HCT116 (cell line): Measurements from ENCODE around the gene ZNF143.

Experiments
- CEBPB ChIP-seq: IDR thresholded peaks from 2 replicates; pipeline ENCODE4 v1.6.1; 2012; ENCODE audit warnings: low read depth
- FOSL1 ChIP-seq: IDR thresholded peaks from 2 replicates; pipeline ENCODE4 v1.6.1; 2012; ENCODE audit warnings: low read depth
- RAD21 ChIP-seq: IDR thresholded peaks from 2 replicates; pipeline ENCODE4 v1.6.1; 2012; ENCODE audit warnings: low read depth, mild to moderate bottlenecking
- TCF7L2 ChIP-seq: IDR thresholded peaks from 2 replicates; pipeline ENCODE4 v1.7.0; 2011; ENCODE audit warnings: borderline replicate concordance, inconsistent platforms; ENCODE audit not compliant: insufficient read depth, insufficient read length; ENCODE audit errors: extremely low read depth
- YY1 ChIP-seq: IDR thresholded peaks from 2 replicates; pipeline ENCODE4 v1.6.1; 2011; ENCODE audit warnings: low read length, low read depth, moderate library complexity, mild to moderate bottlenecking; ENCODE audit not compliant: insufficient replicate concordance; ENCODE audit errors: extremely low read depth
- TF ChIP-seq, protein P1 (sequence below), 3 experiments: fragments of 200-600 bp in 1 of 3; sonication (generic) in 1 of 3; IDR thresholded peaks in 2 of 3; conservative IDR thresholded peaks in 1 of 3; 2 replicates each; pipeline ENCODE4 v1.5.1; 2012 to 2017; ENCODE audit warnings: low read depth in 2 of 3, low read length in 2 of 3, antibody characterized with exemption in 1 of 3, borderline replicate concordance in 1 of 3, control low read depth in 1 of 3, mild to moderate bottlenecking in 1 of 3, mixed read lengths in 1 of 3, mixed run types in 1 of 3, moderate library complexity in 1 of 3; ENCODE audit not compliant: insufficient read depth in 1 of 3

DNA sequence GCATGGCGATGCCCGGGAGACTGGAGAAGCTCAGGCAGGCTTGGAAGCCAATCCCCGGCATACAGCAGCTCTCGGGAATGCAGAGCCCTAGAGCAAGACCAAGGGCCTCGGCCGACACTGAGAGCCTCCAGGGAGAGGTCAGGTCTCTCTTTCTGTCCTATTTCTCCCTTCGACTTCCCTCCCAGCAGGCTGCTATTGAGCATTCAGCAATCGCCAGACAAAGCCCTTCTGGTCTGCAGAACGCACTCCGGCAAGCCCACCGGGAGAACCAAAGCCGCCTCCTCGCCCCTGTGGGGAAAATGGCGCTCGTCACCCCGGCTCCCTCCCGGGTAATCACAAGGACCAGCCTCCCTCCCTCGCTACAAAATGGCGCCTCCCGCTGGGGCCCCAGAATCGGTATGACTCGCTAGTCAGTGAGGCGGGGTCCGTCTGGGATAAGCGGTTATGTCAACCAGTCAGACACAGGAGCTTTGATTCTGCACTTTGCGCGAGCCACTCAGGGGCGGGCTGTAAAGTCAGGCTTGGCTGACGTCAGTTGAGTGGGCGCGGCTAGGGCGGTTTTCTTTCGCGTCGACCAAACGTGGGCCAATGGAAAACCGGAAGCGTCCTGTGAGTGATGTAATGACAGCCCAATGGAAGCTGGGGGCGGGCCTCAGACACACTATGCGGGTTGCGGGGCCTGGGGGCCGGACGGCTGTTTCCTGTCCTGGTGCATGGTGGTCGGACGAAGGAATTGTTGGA lies at the start of gene ZNF143:
- TF ChIP-seq TCF7L2 (peak; percentile 64), YY1 (peak; percentile 98), CEBPB (no peak), RAD21 (no peak), FOSL1 (no peak)
- TF ChIP-seq, protein P1, sequence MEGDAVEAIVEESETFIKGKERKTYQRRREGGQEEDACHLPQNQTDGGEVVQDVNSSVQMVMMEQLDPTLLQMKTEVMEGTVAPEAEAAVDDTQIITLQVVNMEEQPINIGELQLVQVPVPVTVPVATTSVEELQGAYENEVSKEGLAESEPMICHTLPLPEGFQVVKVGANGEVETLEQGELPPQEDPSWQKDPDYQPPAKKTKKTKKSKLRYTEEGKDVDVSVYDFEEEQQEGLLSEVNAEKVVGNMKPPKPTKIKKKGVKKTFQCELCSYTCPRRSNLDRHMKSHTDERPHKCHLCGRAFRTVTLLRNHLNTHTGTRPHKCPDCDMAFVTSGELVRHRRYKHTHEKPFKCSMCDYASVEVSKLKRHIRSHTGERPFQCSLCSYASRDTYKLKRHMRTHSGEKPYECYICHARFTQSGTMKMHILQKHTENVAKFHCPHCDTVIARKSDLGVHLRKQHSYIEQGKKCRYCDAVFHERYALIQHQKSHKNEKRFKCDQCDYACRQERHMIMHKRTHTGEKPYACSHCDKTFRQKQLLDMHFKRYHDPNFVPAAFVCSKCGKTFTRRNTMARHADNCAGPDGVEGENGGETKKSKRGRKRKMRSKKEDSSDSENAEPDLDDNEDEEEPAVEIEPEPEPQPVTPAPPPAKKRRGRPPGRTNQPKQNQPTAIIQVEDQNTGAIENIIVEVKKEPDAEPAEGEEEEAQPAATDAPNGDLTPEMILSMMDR (IDR thresholded peaks at IDR 0.05 in 2 of 3, conservative IDR thresholded peaks at IDR 0.05 in 1 of 3; ENCODE audit: borderline replicate concordance in 1 of 3, insufficient read depth in 1 of 3, low read depth in 2 of 3, low read length in 2 of 3) = no peak
